Fibroblast of skin of left quadriceps (primary cell): ENCODE results near the gene PER3.

Experiments
- DNase-seq, 2 experiments: peaks; one replicate each; pipeline ENCODE4 v3.0.0-alpha.2; 2013; ENCODE audit warnings: low read depth in 2 of 2

Gene PER3

DNA sequence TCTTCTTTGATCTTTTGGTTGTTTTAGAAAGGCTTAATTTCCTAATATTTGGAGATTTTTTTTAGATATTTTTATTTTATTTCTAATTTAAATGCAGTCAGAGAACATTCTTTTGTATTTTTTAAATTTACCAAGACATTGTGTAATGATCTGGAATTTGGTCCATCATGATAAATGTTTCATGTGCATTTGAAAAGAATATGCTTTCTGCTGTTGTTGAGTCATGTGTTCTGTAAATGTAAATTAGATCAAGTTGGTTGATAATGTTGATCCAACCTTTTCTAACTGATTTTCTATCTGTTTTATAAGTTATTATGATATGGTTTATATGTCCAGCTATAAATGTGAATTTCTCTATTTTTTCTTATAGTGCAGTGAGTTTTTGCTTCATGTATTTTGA is 48.9 kb downstream of the PER3 start:
- no peak for DNase-seq

DNA sequence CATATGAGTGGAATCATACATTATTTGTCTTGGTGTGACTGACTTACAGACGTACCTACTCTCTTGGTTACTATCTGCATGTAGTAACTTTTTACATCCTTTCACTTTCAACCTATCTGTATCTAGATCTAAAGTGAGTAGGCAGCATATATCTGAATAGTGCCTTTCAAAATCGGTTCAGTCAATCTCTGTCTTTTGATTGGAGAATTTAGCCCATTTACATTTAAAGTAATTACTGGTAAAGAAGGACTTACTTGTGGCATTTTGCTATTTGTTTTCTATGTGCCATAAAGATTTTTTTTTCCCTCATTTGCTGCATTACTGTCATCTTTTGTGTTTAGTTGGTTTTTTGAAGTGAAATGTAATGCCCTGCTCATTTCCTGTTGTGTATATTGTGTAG is 54.6 kb downstream of the PER3 start:
- DNase-seq: no peak

DNA sequence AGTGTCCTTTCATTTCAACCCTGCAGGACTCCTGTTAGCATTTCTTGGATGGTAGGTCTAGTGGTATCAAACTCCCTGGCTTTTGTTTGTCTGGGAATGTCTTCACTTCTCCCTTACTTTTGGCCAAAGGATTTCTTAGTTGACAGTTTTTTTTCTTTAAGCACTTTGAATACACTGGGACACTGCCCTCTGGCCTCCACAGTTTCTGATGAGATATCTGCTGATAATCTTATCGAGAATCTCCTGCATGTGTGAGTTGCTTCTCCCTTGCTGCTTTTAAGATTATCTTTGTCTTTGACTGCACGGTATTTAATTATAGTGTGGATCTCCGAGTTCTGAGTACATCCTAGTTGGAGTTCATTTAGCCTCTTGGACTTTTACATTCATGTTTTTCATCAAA is 55.4 kb downstream of the PER3 start:
- DNase-seq: no peak

DNA sequence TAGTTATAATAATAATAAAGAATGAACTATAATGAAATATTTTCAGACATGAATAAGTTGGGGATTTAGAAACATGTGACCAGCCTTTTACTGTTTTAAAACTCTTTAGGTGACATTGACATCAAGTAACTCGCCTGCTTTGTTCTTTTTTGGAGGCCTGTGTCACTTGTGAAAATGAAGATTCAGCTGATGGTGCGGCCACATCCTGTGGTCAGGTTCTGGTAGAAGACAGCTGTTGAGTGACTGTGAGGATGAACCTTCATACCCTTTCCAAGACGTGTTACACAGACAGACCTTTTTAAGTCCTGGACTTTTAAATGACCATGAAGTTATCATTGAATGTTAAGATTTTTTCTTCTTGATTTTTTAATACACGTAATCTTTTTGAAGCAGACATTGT is 58.4 kb downstream of the PER3 start:
- no peak for DNase-seq

DNA sequence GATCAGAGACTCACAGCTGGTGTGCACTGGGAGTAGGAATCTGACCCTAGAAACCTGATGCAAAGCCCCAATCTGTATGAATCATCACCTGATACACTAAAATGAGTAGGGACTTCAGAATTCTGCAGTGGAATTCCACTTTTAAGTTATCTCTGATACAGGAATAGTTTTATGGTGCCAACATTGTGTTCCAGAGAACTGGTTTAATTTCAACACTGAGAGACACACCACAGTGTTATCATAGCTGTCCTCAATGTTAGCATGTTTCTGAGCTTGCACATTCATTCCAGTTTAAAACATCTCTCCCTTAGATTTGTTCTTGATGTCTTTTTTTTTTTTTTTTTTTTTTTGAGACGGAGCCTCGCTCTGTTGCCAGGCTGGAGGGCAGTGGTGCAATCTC is 61.7 kb downstream of the PER3 start:
- DNase-seq: no peak

GRCh38 chr1:7846656-7847055 is 62.6 kb downstream of the PER3 start:
- no peak for DNase-seq

DNA sequence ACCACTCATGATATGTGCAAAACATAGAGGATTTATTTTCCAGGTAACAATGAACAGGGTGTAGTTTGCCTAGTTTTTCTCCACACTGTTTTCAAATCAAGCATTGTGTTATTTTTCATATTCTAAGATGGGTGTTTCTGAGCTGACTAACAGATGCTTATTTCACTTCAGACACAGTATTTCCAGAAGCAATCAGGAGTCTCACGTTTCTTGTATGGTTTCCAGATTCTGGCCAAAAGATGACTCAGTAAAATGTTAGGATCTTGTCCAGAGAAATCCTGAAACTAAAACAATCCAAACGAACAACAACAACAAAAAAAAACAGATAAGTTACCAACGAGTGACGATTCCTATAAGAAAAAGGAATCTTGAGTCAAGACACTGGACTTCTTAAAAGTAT is 63.5 kb downstream of the PER3 start:
- DNase-seq: peak; percentile 28 to 30

- DNase-seq: no peak
These were observed 66.7 kb downstream of the PER3 start for GRCh38 chr1:7850786-7851185.

- DNase-seq: no peak
These were observed 69.0 kb downstream of the PER3 start, which contains the start of gene UTS2 for GRCh38 chr1:7852804-7853683. Gene UTS2, minus strand, starts transcription at chr1:7853065. Its CDS starts 62 bp downstream, at chr1:7853003.

DNA sequence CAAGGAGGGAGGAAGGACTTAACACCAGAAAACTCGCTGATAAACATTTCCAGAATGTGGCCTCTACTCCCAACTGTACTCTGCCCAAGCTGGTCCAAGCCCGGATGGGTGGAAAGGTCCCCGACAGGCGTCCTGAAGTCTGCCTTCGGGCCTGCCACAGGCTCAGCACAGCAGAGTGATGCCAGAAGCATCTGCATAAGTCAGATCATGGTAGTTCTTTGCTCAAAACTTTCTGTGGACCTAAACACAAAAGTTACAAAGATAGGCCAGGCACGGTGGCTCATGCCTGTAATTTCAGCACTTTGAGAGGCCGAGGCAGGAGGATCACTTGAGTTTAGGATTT is 69.6 kb downstream of the PER3 start:
- DNase-seq: no peak

DNA sequence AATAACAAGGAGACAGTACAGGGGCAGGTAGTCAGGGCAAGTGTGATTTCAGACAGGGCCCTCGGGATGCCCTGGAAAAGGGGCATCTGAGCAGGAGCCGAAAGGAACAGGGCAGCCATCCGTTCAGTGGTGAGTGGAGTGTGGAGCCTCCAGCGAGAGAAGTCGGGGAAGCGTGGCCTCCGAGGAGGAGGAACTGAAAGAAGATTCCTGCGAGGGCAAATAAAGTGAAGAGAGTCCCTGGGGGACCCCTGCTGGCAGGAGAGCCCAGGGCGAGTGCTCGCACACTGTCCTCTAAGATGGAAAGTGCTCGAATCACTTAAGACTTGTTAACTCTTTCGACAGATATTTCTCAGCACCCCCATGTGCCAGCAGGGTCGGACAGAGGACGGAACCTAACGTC is 72.3 kb downstream of the PER3 start:
- DNase-seq: no peak

DNA sequence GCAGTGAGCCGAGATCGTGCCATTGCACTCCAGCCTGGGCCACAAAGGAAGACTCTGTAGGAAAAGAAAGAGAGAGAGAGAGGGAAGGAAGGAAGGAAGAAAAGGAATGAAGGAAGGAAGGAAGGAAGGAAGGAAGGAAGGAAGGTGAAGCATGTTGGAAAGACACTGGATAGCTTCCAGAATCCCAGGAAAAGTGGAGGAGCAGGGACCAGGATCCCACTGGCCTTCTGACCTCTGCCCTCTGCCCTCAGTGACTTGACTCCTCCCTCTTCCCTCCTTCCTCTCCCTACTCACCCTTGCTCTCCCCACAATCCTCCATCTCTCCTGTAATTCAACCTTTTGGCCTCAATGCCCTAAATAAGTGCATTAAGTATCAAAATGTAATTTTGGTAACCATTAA is 72.9 kb downstream of the PER3 start:
- no peak for DNase-seq

GRCh38 chr1:7857985-7858384 is 73.9 kb downstream of the PER3 start:
- no peak for DNase-seq

GRCh38 chr1:7859406-7859805 is 75.3 kb downstream of the PER3 start:
- no peak for DNase-seq

GRCh38 chr1:7860130-7860529 is 76.0 kb downstream of the PER3 start:
- no peak for DNase-seq

GRCh38 chr1:7861452-7861851 is 77.4 kb downstream of the PER3 start:
- no peak for DNase-seq

DNA sequence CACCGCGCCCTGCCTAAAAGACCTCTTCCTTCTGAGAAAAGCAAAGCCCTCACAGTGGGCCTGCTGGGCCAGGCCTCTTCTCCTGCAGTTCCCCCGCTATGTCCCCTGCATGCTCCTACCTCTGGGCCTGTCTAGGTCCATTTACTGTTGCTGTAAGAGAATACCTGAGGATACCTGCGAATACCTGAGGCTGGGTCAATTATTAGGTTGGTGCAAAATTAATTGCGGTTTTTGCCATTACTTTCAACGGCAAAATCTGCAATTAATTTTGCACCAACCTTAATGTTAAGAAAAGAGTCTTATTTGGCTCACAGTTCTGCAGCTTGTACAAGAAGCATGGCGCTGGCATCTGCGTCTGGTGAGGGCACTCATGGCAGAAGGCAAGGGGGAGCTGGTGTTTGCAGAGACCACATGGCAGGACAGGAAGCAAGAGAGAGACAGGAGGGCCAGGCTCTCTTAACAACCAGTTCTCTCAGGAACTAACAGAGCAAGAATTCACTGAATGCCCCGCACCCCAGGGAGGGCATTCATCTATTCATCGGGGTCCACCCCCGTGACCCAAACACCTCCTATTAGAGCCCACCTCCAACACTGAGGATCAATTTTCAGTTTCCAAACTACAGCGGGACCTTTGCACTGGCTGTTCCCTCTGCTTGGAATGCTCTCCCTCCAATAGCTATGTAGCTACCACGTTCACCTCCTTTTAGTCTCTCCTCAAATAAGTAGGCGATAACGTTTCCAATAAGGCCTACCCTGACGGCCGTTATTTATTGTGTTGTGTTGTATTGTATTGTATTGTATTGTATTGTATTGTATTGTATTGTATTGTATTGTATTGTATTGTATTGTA is 78.3 kb downstream of the PER3 start:
- no peak for DNase-seq

GRCh38 chr1:7863756-7864328 is 79.8 kb downstream of the PER3 start:
- DNase-seq: no peak

DNA sequence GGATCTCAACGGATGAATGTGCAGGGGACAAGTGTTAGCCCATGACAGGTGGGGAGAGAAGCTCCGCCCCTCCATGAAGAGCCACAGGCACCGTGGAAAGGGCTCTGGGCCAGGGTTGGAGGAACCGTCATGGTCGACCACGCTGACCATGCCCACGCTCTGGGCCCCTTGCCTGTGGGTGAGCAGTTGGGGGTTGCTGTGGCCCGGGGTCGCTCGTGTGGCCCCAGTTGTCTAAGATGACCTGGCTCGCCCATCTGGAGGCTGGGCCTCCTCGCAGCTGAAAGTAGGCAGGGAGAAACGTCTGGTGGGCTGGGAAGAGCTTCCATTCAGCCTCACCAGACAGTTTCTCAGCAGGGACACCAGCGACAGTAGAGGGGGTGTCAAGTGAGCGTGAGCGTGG is 81.9 kb downstream of the PER3 start:
- no peak for DNase-seq

- no peak for DNase-seq
These were observed 84.1 kb downstream of the PER3 start for GRCh38 chr1:7868070-7868780.

DNA sequence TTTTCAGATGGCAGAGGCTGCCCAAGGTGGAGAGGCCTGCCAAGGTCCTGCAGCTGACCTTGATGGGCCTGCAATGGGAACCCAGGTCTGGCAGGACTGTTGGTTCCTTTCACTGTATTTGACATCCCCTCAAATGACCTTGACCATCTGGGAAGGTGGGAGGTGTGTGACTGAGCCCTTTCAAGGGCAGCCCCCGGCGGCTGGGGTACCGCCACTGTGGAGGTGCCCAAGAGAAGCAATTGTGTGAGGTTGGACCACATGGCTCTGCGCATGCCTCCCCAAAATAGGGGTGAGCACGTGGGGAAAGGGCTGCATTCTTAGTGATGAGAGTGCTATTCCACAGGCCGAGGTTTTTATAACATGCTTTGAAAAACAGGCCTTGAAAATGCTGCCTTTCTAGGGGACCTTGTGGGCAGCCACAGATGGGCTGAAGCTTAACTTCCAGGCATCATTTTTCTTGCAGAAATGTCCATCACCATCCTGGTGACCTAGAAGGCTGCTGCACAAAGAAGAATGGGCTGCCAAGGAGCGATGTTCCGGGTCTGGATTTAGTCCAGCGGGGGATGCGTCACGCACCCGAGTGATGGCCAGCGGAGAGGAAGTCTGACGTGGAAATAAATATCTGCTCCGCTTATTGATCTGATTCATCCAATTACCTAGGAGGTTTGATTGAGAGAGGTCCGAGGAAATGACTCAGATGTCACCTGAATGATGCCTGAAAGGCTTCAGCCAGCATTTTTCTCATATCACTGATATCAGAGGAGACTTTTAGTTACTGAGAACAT is 85.2 kb downstream of the PER3 start:
- DNase-seq: no peak
